Measurements from ENCODE around the gene CTTN.

DNA sequence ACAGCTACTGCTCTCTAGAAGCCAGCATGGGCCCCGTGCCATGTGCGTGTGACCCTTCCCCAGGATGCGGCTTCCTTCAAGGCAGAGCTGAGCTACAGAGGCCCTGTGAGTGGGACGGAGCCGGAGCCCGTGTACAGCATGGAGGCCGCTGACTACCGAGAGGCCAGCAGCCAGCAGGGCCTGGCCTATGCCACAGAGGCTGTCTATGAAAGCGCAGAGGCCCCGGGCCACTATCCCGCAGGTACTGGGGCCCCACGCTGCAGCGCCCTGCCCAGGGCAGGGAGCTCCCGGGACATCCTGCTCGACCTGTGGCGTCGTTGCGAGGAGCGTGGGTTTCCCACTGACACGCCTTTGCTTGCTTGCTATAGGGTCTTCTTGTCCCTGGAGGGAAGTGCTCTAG, 34.7 kb downstream of the CTTN start:
- TF ChIP-seq, protein P1, sequence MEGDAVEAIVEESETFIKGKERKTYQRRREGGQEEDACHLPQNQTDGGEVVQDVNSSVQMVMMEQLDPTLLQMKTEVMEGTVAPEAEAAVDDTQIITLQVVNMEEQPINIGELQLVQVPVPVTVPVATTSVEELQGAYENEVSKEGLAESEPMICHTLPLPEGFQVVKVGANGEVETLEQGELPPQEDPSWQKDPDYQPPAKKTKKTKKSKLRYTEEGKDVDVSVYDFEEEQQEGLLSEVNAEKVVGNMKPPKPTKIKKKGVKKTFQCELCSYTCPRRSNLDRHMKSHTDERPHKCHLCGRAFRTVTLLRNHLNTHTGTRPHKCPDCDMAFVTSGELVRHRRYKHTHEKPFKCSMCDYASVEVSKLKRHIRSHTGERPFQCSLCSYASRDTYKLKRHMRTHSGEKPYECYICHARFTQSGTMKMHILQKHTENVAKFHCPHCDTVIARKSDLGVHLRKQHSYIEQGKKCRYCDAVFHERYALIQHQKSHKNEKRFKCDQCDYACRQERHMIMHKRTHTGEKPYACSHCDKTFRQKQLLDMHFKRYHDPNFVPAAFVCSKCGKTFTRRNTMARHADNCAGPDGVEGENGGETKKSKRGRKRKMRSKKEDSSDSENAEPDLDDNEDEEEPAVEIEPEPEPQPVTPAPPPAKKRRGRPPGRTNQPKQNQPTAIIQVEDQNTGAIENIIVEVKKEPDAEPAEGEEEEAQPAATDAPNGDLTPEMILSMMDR (conservative IDR thresholded peaks at IDR 0.05) = no peak
- TF ChIP-seq EZH2 (IDR thresholded peaks at IDR 0.05; ENCODE audit: low read depth) = no peak

Measured in PC-9 (cell line).